DND-41 (cell line): ENCODE results near the gene MAD2L1.

Source experiments
- ATAC-seq: fragments of 200-7000 bp; cut with Tn5 transposase; 3 replicates; pipeline ENCODE4 v1.9.1; 2021; ENCODE audit warnings: low read depth; ENCODE audit not compliant: insufficient read depth
- DNase-seq: peaks from one replicate; pipeline ENCODE4 v3.0.0-alpha.2; 2020
- H2AFZ ChIP-seq: 2 replicates; pipeline ENCODE4 v1.6.0; 2012; ENCODE audit warnings: low read depth, low read length
- H3K27ac ChIP-seq: 2 replicates; pipeline ENCODE4 v1.5.1; 2012; ENCODE audit warnings: low read length, inconsistent platforms
- H3K27me3 ChIP-seq: fragments of 200-600 bp; sonication (generic); 2 replicates; pipeline ENCODE4 v1.6.0; 2012; ENCODE audit warnings: low read length, mild to moderate bottlenecking, inconsistent platforms; ENCODE audit not compliant: insufficient read depth, poor library complexity
- H3K36me3 ChIP-seq: 2 replicates; pipeline ENCODE4 v1.5.1; 2012; ENCODE audit warnings: low read length, inconsistent platforms; ENCODE audit not compliant: insufficient read depth
- H3K4me1 ChIP-seq: 2 replicates; pipeline ENCODE4 v1.5.1; 2012; ENCODE audit warnings: mild to moderate bottlenecking, low read length; ENCODE audit not compliant: insufficient read depth
- H3K4me2 ChIP-seq: 2 replicates; pipeline ENCODE4 v1.6.0; 2012; ENCODE audit warnings: mild to moderate bottlenecking, moderate library complexity, low read length, inconsistent platforms; ENCODE audit not compliant: insufficient read depth
- H3K4me3 ChIP-seq, 2 experiments: fragments of 200-600 bp in 1 of 2; shearing (Covaris generic) in 1 of 2; 2 replicates each; pipeline ENCODE4 v1.5.1; 2012 to 2016; ENCODE audit warnings: inconsistent platforms in 2 of 2, low read length in 2 of 2, mild to moderate bottlenecking in 2 of 2, low read depth in 1 of 2, moderate library complexity in 1 of 2
- H3K79me2 ChIP-seq: 2 replicates; pipeline ENCODE4 v1.6.0; 2012; ENCODE audit warnings: low read length, inconsistent platforms; ENCODE audit not compliant: insufficient read depth
- H3K9ac ChIP-seq: 2 replicates; pipeline ENCODE4 v1.6.0; 2012; ENCODE audit warnings: low read depth, mild to moderate bottlenecking, inconsistent platforms, low read length, moderate library complexity
- H3K9me3 ChIP-seq: 2 replicates; pipeline ENCODE4 v1.5.1; 2012; ENCODE audit warnings: low read length, moderate library complexity, mild to moderate bottlenecking, inconsistent platforms; ENCODE audit not compliant: insufficient read depth, severe bottlenecking
- H4K20me1 ChIP-seq: 2 replicates; pipeline ENCODE4 v1.6.0; 2012; ENCODE audit warnings: low read length; ENCODE audit not compliant: insufficient read depth
- CTCF ChIP-seq: IDR thresholded peaks from 2 replicates; pipeline ENCODE4 v1.5.1; 2012; ENCODE audit warnings: borderline replicate concordance, low read length, moderate library complexity, mild to moderate bottlenecking; ENCODE audit not compliant: poor library complexity, severe bottlenecking; ENCODE audit errors: extremely low read depth
- EZH2 ChIP-seq: IDR thresholded peaks from 3 replicates; pipeline ENCODE4 v1.6.1; 2012; ENCODE audit warnings: borderline replicate concordance, low read depth, mild to moderate bottlenecking, moderate library complexity, low read length, inconsistent platforms; ENCODE audit not compliant: severe bottlenecking

MAD2L1 gene

GRCh38 chr4:120082251-120082650, 15.6 kb upstream of the MAD2L1 start:
- Histone ChIP-seq H3K4me1 (no peaks in the 10 kb centered on the region), H3K79me2 (no peaks in the 10 kb centered on the region), H3K36me3 (no peaks in the 10 kb centered on the region), H3K4me3 (no peak overlapping the region), H3K4me2 (no peak overlapping the region), H2AFZ (no peak overlapping the region), H3K27ac (no peak overlapping the region), H3K9ac (no peak overlapping the region), H4K20me1 (no peaks in the 10 kb centered on the region), H3K9me3 (no peaks in the 10 kb centered on the region), H3K27me3 (peaks cover 10% of the 10 kb centered on the region)
- TF ChIP-seq CTCF (no peak), EZH2 (no peak)
- no peak for DNase-seq
- ATAC-seq = no peak

- no peak for TF ChIP-seq CTCF
- TF ChIP-seq EZH2 = no peak
- H3K4me3 ChIP-seq = no peak overlapping the region
- no peaks in the 10 kb centered on the region for H4K20me1 ChIP-seq
- no peaks in the 10 kb centered on the region for H3K79me2 ChIP-seq
- DNase-seq (no peak), ATAC-seq (no peak)
- H3K27ac ChIP-seq = no peak overlapping the region
- H3K9me3 ChIP-seq = no peaks in the 10 kb centered on the region
- no peaks in the 10 kb centered on the region for H3K4me1 ChIP-seq
- no peak overlapping the region for H3K9ac ChIP-seq
- H3K27me3 ChIP-seq = peaks cover 10% of the 10 kb centered on the region
- no peak overlapping the region for H3K4me2 ChIP-seq
- no peaks in the 10 kb centered on the region for H3K36me3 ChIP-seq
- H2AFZ ChIP-seq = no peak overlapping the region
Measured at GRCh38 chr4:120081726-120082125, 15.1 kb upstream of the MAD2L1 start.

- Histone ChIP-seq H3K9me3 (no peaks in the 10 kb centered on the region), H3K4me2 (no peak overlapping the region), H3K4me1 (no peaks in the 10 kb centered on the region), H2AFZ (no peak overlapping the region), H3K27me3 (peaks cover 7% of the 10 kb centered on the region), H3K9ac (no peak overlapping the region), H3K4me3 (no peak overlapping the region), H4K20me1 (no peaks in the 10 kb centered on the region), H3K36me3 (no peaks in the 10 kb centered on the region), H3K79me2 (no peaks in the 10 kb centered on the region), H3K27ac (no peak overlapping the region)
- ATAC-seq (no peak), DNase-seq (no peak)
- TF ChIP-seq CTCF (no peak), EZH2 (no peak)
Measured at GRCh38 chr4:120080533-120080932, 13.9 kb upstream of the MAD2L1 start.
